Measurements from ENCODE around the gene FILIP1.

The FILIP1 gene

DNA sequence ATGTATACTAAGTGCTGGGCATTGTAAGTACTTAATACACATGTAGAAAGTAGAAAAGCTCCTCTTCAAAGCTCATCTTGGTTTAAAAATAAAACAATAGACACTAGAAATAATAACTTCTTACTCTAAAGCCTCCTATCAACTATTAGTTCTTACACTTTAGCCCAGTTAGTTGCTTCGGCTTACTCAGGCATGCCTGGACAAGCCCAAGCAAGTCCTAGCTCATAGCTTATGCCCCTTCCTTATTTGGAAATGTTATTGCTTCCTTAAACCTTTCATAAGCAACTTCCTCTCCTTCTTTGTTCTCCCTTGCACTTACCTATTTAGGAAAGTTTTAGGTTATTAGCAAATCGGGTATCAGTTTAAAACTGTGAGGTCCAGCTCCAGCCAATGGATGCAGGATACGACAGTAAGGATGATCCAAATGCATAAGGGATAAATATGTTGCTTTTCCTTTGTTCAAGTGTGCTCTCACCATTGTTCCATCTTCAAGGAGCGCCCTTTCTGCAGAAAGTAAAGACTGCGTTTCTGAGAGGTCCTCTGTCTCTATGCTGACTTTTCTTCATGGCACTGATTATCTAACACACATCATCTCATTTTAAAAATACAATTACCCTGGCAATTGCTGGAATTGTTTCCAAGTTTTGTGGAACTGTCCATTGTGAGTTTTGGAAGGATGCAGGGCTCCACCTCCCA is 221.3 kb downstream of the FILIP1 start:
- no peak for DNase-seq (ENCODE audit: low read depth, low spot score)

DNA sequence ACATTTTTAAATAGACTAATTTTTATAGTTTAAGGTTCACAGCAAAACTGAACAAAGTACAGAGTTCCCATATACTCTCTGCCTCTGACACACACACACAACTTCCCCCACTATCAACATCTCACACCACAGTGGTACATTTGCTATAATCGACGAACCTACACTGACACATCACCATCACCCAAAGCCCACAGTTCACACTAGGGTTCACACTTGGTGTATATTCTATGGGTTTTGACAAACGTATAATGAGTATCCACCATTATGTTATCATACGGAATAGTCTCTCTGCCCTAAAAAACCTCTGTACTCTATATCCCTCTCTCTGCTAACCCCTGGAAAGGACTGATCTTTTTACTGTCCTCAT is 224.6 kb downstream of the FILIP1 start:
- DNase-seq (ENCODE audit: low read depth, low spot score) = no peak

DNA sequence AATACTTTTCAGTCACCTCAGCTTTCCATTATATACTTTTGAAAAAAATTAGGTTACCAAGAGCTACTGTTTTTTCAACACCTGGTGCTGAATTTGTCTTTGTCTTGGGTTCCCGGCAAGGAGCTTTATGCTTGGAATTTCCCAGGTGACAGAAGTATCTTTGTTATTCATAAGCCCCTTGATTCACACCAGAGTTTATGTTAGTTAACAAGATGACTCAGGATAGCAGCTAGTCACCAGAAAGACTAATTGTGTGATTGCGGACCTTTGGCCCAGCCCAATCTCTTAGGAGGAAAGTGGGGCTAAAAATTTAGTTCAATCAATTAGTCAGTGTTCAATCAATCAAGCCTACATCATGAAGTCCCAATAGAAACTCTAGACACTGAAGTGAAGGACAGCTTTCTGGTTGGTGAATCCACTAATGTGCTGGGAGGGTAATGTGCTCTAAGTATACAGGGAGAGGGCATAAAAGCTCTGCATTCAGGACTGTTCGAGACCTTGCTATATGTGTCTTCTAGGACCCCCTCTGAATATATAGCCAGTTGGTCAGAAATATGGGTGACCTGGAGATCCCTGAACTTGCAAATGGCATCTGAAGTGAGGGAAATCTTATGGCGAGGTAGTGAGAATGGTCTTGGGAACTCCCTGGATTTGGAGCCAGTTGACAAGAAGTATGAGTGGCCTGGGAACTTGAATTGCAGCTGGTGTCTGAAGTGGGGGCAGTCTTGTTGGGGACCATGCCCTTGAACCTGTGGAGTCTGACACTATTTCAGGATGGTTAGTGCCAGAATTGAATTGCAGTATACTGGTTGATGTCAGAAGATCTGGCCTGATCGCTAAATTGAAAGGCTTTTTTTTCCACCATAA is 225.2 kb downstream of the FILIP1 start:
- DNase-seq (ENCODE audit: low read depth, low spot score) = peak; percentile 55

DNA sequence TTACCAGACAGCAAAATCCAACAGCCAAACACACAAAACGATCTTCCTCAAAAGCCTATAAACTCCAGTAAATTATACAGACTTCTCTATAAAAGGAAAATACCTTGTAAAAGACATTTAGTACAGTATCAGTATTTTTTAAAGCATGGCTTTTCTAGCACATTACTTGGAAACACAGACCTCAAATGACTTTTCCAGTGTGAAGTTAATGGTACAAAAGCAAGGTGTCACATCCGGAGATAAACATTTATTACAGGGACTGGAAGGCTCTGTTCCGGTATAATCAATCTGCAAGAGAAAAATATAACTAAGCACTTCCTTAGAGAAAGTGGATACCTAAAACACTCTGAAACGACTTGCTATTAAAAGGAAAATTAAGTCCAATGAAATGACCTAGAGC is 226.1 kb downstream of the FILIP1 start:
- DNase-seq (ENCODE audit: low read depth, low spot score) = no peak

DNA sequence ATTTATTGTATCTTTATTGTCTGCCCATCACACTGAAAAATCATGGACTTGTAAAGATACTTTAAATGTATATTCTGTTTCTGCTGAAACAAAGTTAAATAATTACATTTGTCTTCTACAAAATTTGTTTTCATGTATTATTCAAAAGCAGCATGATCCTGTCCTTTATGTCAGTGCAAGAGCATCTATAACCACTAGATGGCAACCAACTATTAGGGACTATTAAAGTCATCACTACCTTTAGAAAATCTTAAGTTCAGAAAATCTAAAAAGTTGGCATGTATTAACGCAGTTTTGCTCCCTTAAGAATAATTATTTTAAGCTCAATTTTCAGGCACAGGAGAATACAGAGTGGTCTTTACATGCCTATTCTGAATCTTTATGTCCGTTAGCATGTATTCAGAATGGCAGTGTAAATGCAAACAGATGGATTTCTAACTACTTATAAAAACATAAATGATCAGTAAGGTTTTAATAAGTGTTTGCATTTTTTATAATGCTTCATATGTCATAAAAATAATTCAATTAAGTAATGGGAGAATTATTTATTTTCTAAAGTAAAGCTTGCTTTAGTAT is 226.8 kb downstream of the FILIP1 start:
- DNase-seq (ENCODE audit: low read depth, low spot score) = no peak

DNA sequence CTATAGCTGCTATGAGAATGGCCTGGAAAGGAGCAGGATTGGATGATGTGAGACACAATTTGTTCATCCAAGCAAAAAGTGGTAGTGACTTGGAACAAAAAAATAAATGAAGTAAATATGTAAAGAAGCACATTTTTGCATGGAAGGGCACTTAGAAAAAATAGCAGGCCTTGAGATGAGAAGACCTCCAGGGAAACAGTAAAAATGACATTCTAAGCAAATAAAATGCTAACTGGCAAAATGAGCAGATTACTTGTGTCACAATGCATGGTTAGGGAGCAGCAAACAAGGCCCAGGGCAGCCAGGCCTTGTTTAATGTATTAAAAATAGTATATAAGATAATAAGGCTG is 230.2 kb downstream of the FILIP1 start:
- DNase-seq (ENCODE audit: low read depth, low spot score) = no peak

DNA sequence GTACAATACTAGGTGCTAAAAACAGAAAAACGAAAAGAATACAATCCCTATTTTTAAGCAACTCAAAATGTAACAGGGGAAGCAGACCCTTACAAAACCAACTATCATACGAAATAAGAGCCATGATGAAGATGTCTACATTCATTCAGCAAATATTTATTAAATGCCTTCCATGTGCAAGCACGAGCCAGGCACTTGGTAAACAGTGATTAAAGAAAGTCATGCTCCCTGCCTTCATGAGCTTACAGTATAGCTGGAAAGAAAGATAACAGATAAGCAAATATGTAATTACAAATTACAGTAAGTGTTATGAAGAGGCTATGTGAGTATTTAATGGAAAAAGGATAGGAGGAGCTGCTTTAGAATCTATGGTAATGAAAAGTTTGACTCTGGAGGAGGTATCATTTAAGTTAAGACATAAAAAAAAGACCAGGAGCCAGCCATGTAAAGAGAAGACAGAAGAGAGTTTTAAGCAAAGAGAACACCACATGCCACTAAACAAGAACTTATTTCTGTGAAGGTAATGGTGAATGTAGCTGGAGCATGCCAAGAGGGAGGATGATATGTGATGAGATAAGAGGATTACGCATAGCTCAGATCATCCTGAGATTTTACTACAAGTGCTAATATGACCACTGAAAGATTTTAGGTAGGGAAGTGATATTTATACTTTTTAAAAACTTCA is 230.7 kb downstream of the FILIP1 start:
- no peak for DNase-seq (ENCODE audit: low read depth, low spot score)

DNA sequence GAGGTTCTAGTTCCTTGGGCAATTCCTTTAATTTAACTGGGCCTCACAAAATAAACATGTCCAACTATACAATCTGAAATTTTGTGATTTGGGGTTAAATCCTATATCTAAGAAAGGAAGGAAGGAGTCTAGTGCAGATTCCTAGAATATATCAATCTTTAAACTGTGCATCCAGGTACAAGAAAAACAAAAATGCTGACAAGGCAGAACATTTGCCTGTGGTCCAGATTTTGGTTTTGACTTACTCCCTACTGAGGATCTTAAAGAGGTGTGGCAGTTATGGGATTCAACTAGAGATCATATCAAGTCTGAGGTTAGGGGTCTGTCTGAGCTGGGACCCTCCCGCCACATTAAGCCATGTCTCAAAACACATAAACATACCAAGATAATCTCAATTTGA is 232.3 kb downstream of the FILIP1 start:
- no peak for DNase-seq (ENCODE audit: low read depth, low spot score)

DNA sequence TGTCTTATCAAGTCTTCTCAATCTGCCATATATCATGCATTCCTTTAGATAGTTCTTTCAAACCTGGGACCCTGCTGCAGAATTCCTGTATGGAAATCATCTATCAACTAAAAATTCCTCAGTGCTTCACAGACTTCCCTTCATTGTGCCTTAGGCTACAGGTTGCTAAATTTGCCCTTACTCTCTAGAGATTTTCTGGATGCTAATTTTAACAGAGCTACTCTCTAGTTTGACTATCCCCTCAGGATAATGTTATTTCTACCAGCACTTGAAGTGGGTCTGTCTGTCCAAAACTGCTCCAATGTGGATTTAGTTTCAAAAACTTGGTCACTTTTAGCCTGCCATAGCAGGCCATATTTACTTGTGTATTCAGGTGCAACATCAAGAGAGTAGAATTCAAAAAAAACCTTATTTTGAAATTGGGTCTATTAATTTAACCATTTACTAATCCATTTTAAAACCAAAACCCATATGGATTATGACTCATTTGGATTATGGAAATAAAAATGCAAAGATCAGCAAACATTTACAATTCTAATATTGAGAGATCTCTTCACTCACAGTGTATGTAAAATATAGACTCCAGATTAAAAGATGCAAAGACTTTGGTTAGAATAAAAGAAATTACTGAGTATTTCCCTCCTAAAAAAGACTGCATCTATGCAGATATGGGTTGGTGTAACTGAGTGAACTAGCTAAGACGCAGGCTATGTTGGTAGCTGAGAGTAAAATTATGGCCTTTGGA is 236.1 kb downstream of the FILIP1 start:
- DNase-seq (ENCODE audit: low read depth, low spot score) = peak; percentile 12

DNA sequence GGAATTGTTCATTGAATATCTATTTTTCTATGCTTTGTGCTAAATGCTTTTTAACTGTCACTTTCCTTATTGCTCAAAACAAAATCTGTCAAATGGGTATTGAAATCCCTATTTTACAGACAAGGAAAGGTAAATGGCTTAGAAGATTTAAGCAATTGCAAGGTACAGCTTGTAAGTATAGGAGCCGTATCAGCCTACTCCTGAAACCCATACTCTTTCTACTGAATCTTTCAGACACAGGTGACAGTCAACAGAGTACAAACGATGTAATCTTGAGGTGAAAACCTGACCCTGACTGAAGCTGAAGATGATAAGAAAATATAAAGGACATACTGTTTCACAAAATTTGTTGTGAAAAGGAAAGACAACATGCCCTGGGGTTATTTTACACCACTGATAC is 243.0 kb downstream of the FILIP1 start:
- no peak for DNase-seq (ENCODE audit: low read depth, low spot score)

DNA sequence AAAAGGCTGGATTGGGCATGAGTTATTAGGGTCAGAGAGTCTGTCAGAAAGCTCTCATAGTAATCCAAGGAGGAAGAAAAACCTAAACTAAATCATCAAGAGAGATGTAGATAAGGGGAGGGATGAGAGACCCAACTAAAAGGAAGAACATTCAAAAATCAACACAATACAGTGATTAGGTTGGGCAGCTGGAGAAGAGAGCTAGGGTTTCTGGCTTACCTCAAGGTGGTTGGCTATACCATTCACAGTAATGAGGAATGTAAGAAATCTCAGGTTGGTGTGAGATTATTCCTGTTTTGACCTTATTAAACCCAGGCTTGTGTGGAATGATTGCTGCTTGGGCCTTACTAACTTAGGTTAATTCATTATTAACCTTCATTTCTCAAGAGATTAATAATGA is 243.8 kb downstream of the FILIP1 start:
- no peak for DNase-seq (ENCODE audit: low read depth, low spot score)

DNA sequence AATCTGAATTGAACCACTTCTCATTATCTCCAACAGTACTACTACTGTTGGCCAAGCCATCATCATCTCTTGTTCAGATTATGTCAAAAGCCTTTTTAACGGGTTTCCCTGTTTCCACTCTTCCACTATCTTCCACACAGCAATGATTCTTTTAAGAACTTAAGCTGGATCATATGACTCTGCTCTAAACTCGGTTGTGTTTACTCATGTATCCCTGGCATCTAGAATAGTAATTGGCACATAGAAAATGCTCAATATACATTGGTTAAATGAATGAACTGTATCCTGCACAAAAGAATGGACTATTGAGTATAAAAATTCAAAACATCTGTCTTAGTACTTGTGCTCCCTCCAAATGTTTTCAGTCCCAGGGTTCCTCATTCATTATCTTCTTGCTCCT is 247.2 kb downstream of the FILIP1 start:
- DNase-seq (ENCODE audit: low read depth, low spot score) = no peak

DNA sequence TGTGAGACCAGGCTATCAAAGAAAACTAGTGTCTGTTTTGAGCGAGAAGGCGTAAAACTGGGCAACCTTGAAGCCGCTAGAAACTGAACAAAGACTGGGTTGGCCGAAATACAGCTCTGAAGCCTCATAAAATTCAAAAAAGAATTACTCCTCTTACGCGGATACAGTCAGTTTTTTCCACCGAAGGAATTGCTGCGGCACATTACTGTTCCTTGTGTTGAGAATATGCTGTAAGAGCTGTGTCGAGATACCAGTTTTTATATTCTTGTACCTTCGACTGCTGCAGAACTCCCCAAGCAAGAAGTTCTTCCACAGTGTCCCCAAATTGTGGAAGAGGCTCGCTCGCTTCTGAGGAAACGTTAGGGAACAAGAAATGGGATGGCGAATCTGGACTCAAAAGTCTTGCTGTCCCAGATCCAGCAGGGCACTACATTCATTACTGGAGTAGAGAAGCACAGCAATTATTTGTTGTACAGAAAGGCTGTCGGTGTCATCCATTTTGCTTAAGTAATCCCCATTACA is 249.5 kb downstream of the FILIP1 start:
- no peak for DNase-seq (ENCODE audit: low read depth, low spot score)

DNA sequence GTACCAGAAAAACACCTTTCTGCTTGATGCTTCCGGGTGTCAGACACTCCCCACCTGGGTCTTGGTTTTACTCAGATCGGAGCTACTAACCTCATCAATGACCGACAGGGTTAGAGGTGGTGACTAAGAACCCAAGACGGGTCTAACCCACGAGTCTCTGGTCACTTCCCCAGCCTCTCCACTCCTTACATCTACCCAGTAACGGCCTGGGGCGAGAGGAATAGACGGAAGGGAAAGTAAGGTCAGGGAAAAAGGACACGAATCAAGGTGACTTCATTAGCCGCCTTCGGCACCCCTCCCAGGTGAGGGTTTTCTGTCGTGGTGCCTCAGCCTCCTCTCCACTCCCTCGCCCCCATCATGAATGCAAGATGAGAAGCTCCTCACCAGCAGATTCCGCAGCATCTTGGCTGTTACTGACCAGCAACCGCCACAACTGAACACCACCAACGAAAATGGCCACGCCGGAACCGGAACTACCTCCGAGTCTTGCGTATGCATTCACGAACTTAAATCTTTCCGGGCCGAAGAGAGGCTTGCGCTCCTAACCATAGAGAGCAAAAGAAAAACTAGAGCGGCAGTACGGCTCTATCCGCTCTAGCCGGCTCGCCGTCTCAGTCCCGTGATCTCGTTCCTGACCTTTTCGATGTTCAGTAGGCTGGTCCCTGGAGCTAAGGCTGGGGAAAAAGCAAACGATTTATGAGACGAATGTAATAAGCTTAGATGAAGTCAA is 250.1 kb downstream of the FILIP1 start, which contains the start of gene COX7A2:
Gene COX7A2, minus strand, starts transcription at position 469 of the 730 bp plus-strand sequence. Its CDS starts 67 bp downstream, at position 402.
- peak; percentile 97 for DNase-seq (ENCODE audit: low read depth, low spot score)

Measured in ELF-1 (cell line).